ENCODE data around the gene TMEM179.

Gene TMEM179

DNA sequence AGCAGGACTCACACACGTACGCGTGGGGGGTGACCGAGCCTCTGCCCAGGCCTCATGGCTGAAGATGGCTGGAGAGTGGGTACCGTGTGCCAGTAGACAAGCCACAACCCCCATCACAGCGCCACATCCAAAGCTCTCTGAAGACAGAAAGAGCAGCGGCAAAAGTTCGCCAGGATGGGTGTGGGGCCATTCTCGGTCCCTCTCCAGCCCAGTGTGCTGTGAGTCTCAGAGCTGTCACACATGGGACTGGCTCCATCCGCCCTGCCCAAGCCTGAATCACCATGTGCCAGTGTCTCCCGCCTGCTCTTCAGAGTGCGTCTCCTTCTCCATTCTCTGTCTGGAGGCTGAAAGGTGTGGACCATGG is 5.7 kb downstream of the TMEM179 start:
- no peak for DNase-seq (ENCODE audit: low spot score)

DNA sequence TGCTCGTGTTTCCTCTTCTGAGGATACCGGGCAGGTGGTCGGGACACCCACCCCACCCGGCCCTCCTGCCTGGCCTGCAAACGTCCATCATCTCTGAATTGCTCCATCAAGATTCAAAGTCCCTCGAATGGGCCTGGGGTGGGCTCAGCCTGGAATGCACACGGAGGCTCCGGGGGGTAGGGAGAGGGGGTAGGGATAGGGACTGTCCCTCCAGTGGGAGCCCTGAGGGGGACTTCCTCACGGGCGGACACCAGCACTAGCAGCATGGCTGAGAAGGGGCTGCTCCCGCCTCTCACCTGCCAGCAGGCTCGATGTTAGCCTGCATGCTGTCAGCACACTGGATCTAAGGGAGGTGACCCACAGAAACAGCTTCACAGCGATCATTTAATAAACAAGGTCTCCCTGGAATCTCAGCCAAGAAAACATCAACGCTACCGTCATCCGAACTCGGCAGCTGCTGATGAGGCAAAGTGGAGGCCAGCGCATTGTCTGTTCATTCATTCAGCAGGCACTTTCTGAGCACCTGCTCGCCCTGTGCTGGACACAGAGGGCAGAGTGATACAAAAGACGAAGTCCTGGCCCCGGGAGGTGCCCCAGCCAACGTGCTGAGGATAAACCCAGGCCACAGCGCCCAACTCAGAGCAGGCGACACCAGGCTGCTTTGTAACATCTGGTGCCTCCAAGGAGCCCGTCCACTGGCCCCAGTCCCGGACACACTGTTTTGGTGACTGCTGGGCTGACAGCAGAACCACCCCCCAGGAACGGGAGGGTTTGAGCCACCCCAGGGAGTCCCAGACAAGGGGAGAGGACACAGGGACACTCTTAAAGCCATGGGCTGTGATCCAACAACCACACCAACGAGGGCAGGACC is 6.3 kb downstream of the TMEM179 start:
- no peak for DNase-seq (ENCODE audit: low spot score)

DNA sequence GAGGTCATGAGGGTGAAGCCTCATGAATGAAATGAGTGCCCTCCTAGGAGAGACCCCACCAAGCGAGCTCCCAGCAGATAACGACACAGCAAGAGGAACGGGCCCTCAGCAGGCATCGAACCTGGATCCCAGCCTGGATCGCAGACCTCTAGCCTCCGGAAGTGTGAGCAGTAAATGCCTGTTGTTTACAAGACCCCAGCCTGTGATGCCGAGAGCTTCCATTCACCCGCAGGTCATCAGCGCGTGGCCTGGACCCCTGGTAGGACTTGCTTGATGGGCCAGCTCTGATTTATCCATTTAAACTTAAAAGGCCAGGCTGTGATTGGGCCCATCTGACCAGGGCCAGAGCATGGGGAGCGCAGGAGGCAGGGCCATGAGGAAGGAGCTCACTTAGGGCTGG is 7.0 kb downstream of the TMEM179 start:
- no peak for DNase-seq (ENCODE audit: low spot score)

GRCh38 chr14:104596927-104597351 is 7.6 kb downstream of the TMEM179 start:
- no peak for DNase-seq (ENCODE audit: low spot score)

DNA sequence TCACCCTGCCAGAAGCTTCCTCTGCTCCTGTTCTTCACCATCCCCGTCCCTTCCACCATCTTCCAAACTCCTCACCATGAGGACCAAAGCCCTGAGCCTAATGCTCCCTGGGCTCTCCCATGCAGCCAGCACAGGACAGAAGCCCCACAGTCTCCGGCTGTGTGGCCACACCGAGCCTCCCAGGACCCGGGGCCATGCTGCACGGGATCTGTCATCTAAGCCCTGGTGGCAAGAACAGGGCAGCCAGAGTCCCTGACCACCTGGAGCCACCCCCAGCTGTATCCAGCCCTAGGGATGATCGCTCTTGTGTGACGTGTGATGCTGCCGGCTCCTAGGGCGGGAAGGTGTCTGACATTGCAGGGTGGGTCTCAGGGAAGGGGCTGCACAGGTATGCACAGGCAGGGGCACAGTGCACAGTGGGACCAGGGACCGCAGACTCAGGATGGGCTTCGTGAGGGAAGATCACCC is 8.1 kb downstream of the TMEM179 start:
- no peak for DNase-seq (ENCODE audit: low spot score)

DNA sequence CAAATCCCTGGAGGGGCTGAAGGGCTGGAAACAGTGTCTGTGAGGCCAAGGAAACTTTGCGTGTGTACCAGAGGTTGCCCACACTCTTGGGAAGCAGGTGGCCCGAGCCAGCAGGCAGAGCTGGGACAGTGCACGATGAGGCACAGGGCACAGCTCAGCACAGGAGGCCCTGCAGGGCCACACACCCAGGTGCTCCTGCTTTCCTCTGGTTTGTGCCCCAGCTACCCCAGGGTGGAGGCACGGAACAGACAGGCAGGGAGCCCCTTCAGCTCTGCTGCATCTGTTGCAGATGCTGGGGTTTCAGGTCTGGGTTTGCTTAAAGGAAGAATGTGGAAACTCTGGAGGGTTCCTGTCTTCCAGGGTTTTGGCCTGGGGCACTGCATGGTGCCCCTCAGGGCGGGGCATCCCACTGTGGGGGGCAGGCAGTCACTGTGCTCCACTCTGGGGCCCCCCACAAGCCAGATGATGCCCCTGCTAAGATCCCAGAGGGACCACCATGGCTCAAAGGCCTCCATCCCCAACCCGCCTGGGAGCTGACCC is 8.6 kb downstream of the TMEM179 start:
- DNase-seq (ENCODE audit: low spot score), result no peak

DNA sequence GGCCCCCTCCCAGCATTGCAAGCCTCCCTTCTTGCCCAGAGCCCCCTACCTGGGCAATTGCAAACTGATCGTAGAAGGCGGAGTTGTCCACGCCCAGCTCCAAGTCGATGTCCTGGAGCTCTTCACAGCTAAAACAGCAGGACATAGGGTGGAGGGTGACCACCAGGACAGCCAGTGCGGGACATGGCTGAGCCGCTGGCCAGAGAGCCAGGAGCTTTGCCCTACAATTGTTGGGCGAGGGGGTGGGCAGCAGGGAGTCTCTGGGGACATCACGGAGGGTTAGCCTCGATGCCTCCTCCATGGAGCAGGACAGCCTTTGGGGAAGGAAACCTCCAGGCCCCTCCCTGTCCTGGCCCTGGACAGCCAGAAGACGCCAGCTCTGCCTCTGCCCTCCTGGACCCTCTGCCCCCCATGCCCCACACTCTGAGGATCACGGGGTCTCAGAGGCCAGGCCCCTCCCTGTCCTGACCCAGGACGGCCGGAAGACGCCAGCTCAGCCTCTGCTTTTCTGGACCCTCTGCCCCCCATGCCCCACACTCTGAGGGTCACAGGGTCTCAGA is 9.4 kb downstream of the TMEM179 start:
- DNase-seq (ENCODE audit: low spot score), result no peak

DNA sequence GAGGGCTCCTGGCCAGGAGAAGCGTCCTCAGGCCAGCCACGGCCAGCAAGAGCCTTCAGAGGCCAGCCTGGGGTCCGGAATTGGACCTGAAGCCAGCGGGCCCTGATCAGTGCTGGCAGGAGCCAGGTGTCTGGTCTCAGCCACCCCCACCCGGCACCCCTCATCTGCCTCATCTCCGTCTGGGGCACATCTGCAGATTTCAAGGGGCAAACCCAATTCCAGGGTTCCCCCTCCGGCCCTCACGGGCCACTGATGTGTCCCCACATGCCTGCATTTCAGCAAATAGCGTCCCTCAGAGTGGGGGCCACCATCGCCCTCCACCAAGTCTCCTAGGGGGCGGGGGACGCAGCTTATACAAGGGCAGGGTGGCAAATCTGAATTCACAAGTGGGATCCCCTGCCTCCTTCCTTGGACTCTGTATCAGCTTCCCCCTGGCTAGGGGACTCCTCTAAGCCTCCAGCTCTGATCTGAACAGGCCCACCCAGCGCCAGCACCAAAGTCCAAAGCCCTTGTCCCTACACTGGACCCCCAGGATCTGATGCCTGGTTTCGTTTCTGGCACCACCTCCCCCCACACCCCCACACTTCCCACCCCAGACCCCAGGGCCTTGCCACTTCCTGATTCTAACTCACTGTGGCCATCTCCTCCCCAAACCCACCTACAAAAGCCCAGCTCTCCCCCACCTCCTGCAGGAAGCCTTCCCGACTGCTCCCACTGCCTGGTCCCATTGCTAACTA is 10.1 kb downstream of the TMEM179 start:
- DNase-seq (ENCODE audit: low spot score), result no peak

DNA sequence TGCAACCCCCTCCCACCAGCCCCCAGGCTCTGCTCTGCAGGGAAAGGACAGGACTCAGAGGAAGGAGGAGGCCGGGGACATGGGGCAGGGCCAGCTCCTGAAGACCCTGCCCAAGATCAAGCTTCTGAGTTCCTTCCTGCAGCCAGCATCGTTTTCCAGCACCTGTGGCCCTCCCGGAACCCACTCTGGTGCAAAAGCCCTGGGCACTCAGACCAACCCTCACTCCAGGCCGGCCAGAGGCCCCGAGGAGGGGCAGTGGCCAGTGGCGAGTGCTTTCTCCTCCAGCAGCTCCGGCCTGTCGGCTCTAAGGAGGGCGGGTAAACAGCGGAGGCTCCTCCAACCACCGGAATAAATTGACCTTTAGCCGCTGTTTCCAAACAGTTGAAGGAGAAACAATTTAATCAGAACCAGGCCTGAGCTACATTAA is 10.8 kb downstream of the TMEM179 start:
- no peak for DNase-seq (ENCODE audit: low spot score)

GRCh38 chr14:104593241-104593701 is 11.3 kb downstream of the TMEM179 start:
- DNase-seq (ENCODE audit: low spot score), result no peak

- DNase-seq (ENCODE audit: low spot score), result no peak
Observed at GRCh38 chr14:104592785-104593184, 11.8 kb downstream of the TMEM179 start.

DNA sequence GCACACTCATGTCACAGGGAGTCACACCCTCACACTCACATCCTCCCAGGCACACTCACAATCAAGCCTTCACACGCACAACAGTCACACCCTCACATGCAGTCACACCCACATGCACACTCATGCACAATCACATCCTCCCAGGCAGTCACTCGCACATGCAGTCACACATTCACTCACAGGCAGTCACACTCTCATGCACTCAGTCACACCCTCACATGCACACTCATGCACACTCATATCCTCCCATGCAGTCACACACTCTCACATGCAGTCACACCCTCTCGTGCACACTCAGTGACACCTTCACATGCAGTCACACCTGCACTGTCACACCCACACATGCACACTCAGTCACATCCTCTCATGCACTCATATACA is 12.3 kb downstream of the TMEM179 start:
- DNase-seq (ENCODE audit: low spot score), result no peak

DNA sequence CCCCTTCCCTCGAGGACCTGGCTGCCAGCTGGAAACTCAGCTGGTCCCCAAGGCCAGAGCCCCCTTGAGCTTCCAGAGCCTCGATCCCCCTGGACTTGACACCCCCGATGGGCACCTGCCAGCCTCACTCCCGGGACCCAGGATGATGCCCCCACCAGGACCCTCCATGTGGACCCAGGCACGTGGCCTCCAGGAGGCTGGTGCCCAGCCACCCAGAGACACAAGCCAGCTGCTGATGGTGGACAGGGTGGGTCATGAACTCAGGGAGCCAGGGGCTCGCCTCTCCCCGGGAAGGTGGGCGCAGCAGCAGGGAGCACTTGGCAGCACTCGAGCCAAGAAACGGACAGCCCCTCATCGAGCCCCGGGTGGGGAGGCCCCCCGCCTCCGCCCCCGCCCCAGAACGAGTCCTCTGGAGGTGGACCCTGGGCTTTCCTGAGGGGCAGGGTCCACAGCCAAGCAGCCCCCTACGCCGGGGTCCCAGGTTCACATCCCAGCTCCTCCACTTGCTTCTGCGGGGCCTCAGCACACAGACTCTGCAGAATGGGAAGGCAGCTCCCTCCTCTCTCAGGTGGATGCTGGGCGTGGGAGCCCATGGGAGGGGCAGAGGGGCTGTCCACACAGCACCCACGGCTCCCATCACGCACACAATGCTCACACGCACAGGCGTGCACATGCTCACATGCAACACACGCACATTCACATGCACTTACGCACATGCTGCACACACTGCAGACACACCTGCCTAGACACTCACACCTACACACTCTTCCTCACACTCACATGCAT is 12.9 kb downstream of the TMEM179 start:
- no peak for DNase-seq (ENCODE audit: low spot score)

- DNase-seq (ENCODE audit: low spot score), result no peak
Observed at GRCh38 chr14:104591031-104591430, 13.5 kb downstream of the TMEM179 start.

- no peak for DNase-seq (ENCODE audit: low spot score)
Observed at GRCh38 chr14:104590240-104590965, 14.2 kb downstream of the TMEM179 start.

GRCh38 chr14:104589338-104590195 is 15.0 kb downstream of the TMEM179 start:
- no peak for DNase-seq (ENCODE audit: low spot score)

DNA sequence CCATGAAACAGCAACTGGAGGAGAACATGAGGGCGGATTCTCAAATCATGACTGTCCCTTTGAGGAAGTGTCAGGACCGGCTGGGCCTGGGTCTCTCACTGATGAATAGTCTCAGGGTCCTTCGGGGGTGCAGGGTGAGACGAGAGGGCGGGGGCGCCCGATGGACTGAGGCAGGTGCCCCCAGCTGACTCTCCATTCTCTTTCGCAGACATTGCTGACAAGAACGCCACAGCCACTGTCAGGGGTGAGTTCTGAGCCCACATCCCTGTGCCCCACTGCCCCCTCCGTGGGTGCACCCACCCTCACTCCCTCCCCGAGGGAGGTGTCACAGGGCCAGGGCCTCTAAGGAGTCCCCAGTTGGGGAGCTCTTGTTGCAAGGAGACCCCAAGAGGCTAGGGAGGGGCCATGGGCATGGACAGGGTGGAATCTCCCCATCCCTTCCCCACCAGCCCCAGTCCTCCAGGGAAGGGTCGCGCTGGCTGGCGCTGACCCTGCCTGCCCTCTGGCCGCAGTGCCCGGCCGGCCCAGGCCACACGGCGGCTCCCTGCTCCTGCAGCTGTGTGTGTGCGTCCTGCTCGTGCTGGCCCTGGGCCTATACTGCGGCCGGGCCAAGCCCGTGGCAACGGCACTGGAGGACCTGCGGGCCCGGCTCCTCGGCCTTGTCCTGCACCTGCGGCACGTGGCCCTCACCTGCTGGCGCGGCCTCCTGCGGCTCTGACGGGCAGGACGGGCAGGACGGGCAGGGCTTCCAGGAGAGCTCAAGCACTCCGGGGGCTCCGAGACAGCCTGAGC is 16.3 kb downstream of the TMEM179 start:
- DNase-seq (ENCODE audit: low spot score), result no peak

DNA sequence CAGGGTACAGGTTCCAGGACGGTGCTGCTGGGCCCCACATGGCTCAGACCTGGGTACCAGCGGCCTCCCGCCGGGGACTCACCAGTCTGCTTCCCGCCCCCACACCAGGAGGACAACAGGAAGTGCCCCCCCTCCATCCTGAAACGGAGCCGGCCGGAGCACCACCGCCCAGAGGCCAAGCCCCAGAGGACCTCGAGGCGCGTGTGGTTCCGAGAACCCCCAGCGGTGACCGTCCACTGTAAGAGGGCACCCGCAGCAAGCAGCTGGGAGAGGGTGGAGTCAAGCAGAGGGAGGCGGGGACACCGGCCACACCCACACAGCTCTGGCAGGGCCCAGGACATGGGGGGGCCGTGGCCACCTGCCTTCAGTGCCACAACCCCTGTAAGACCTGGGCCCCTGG is 16.9 kb downstream of the TMEM179 start:
- DNase-seq (ENCODE audit: low spot score), result no peak

Measured in SW480 (cell line).